Natural killer cell (primary cell): ENCODE measurements around the gene NATD1. TPM values are rescaled to one million over a fixed set of nuclear protein-coding genes. Genes with fewer than 3 reads are reported as not detected.
A peak's percentile ranks its signal among the peaks of the same experiment; 100 is the strongest.

Experiments
- ATAC-seq, 3 donors: fragments of 150-1000 bp in 2 of 3; fragments of 200-7000 bp in 1 of 3; cut with Tn5 transposase; 1 replicate in 1 of 3; 2 replicates in 2 of 3; pipeline ENCODE4 v1.10.0; 2021; ENCODE audit warnings: mild to moderate bottlenecking in 2 of 3, moderate library complexity in 2 of 3
- DNase-seq, 2 donors: peaks; one replicate each; pipeline versions ENCODE4 v3.0.0 to v3.0.0-alpha.2; 2013 to 2021; ENCODE audit warnings: mixed read lengths in 1 of 2
- H3K27ac ChIP-seq: one replicate; pipeline ENCODE4 v1.5.1; 2013; ENCODE audit warnings: mild to moderate bottlenecking, low read length
- H3K27me3 ChIP-seq: one replicate; pipeline ENCODE4 v1.6.1; 2013; ENCODE audit warnings: low read length; ENCODE audit not compliant: control insufficient read depth, insufficient read depth
- H3K36me3 ChIP-seq: one replicate; pipeline ENCODE4 v1.6.1; 2013; ENCODE audit warnings: low read length; ENCODE audit not compliant: control insufficient read depth, insufficient read depth
- H3K4me1 ChIP-seq: one replicate; pipeline ENCODE4 v1.6.1; 2013; ENCODE audit warnings: low read length; ENCODE audit not compliant: control insufficient read depth, insufficient read depth
- H3K4me3 ChIP-seq: one replicate; pipeline ENCODE4 v1.5.1; 2013; ENCODE audit warnings: low read length
- H3K9me3 ChIP-seq: one replicate; pipeline ENCODE4 v1.6.1; 2013; ENCODE audit warnings: low read length; ENCODE audit not compliant: control insufficient read depth, insufficient read depth
- H3K27ac Mint-ChIP-seq, 2 donors: one replicate each; pipeline ENCODE4 v1.8.0; 2022; ENCODE audit warnings: mild to moderate bottlenecking in 2 of 2, mixed read lengths in 2 of 2, moderate library complexity in 1 of 2
- H3K27me3 Mint-ChIP-seq, 2 donors: one replicate each; pipeline ENCODE4 v1.8.0; 2022; ENCODE audit warnings: low read depth in 2 of 2, mixed read lengths in 2 of 2
- H3K36me3 Mint-ChIP-seq: one replicate; pipeline ENCODE4 v1.8.0; 2022; ENCODE audit warnings: mixed read lengths
- H3K4me1 Mint-ChIP-seq, 2 donors: one replicate each; pipeline ENCODE4 v1.8.0; 2022; ENCODE audit warnings: mixed read lengths in 2 of 2
- H3K4me3 Mint-ChIP-seq: one replicate; pipeline ENCODE4 v1.8.0; 2022; ENCODE audit warnings: mild to moderate bottlenecking, moderate library complexity, mixed read lengths
- H3K9me3 Mint-ChIP-seq, 2 donors: one replicate each; pipeline ENCODE4 v1.8.0; 2022; ENCODE audit warnings: mixed read lengths in 2 of 2
- CTCF ChIP-seq: fragments of 200-600 bp; IDR thresholded peaks from one replicate; pipeline ENCODE4 v1.8.0; 2022; ENCODE audit warnings: antibody characterized with exemption
- WGBS: methylation state at CpG from one replicate; pipeline ENCODE4 v1.1.7; 2013; ENCODE audit warnings: missing lambda C conversion rate; ENCODE audit not compliant: insufficient coverage; 5-methylcytosine and 5-hydroxymethylcytosine counted together
- intact Hi-C: fragments of 100-400 bp; cut with micrococcal nuclease; formaldehyde crosslinking; loops from one replicate; pipeline ENCODE4 v1.14.2; 2022
- total RNA-seq, 4 donors: library from RNA; stranded (reverse); fragments of 120-200 nt in 1 of 4; gene quantifications; one replicate each; pipeline versions ENCODE4 v1.2.3 to v1.2.4, GENCODE V29; 2013 to 2022

Gene NATD1
- total RNA-seq, 3 donors from 2014 or later (not counting 1 experiment from before 2014, with no cell fraction given): 10.9 to 16.3 (median 14.1) TPM

GRCh38 chr17:21249086-21249795, 4.0 kb downstream of the NATD1 start:
- Histone ChIP-seq H3K27ac (no peak overlapping the region), H3K9me3 (no peaks in the 10 kb centered on the region), H3K4me3 (no peak overlapping the region), H3K4me1 (peaks cover 24% of the 10 kb centered on the region), H3K27me3 (no peaks in the 10 kb centered on the region), H3K36me3 (no peaks in the 10 kb centered on the region)
- Mint-ChIP-seq H3K27ac (peak overlapping the region in 1 of 2 donors; percentile 59), H3K4me3 (no peak overlapping the region), H3K9me3 (no peaks in the 10 kb centered on the region), H3K27me3 (no peaks in the 10 kb centered on the region), H3K4me1 (peaks cover 38 to 60% of the 10 kb centered on the region in 2 donors), H3K36me3 (no peaks in the 10 kb centered on the region)
- ATAC-seq (no peak), DNase-seq (no peak)
- TF ChIP-seq CTCF: no peak
- WGBS: 90% methylated on average over 12 of the region's 12 CpGs
- intact Hi-C loops: no loop called here

- H3K9me3 ChIP-seq: no peaks in the 10 kb centered on the region
- DNase-seq (no peak), ATAC-seq (no peak)
- intact Hi-C loops: no loop called here
- Mint-ChIP-seq H3K27ac (peak overlapping the region in 1 of 2 donors; percentile 58), H3K4me1 (peaks cover 35 to 52% of the 10 kb centered on the region in 2 donors), H3K36me3 (no peaks in the 10 kb centered on the region), H3K9me3 (no peaks in the 10 kb centered on the region), H3K27me3 (no peaks in the 10 kb centered on the region), H3K4me3 (no peak overlapping the region)
- no peak overlapping the region for H3K27ac ChIP-seq
- TF ChIP-seq CTCF: no peak
- 83% methylated on average over 4 of the region's 4 CpGs for WGBS
- peaks cover under 1% of the 10 kb centered on the region for H3K36me3 ChIP-seq
- peaks cover 17% of the 10 kb centered on the region for H3K4me1 ChIP-seq
- H3K27me3 ChIP-seq: no peaks in the 10 kb centered on the region
- no peak overlapping the region for H3K4me3 ChIP-seq
Measured at GRCh38 chr17:21248500-21248899, 4.7 kb downstream of the NATD1 start.

- Histone ChIP-seq H3K27ac (no peak overlapping the region), H3K27me3 (no peaks in the 10 kb centered on the region), H3K36me3 (peaks cover 2% of the 10 kb centered on the region), H3K9me3 (no peaks in the 10 kb centered on the region), H3K4me3 (no peak overlapping the region), H3K4me1 (peaks cover 14% of the 10 kb centered on the region)
- Mint-ChIP-seq H3K36me3 (no peaks in the 10 kb centered on the region), H3K4me3 (no peak overlapping the region), H3K27me3 (no peaks in the 10 kb centered on the region), H3K4me1 (peaks cover 33 to 51% of the 10 kb centered on the region in 2 donors), H3K9me3 (no peaks in the 10 kb centered on the region), H3K27ac (peak overlapping the region in 1 of 2 donors; percentile 58)
- intact Hi-C loops: no loop called here
- 88% methylated on average over 12 of the region's 12 CpGs for WGBS
- TF ChIP-seq CTCF: no peak
- no peak for DNase-seq
- no peak for ATAC-seq
Measured at GRCh38 chr17:21247552-21248258, 5.5 kb downstream of the NATD1 start.
